Naive B cell (primary cell): ENCODE results near the gene RREB1. TPM values are rescaled to one million over a fixed set of nuclear protein-coding genes. Genes with fewer than 3 reads are reported as not detected.

Experiments
- ATAC-seq, 2 donors: fragments of 150-1000 bp; cut with Tn5 transposase; 2 replicates each; pipeline ENCODE4 v1.10.0; 2021; ENCODE audit warnings: low read depth in 2 of 2, mild to moderate bottlenecking in 2 of 2, moderate library complexity in 2 of 2
- DNase-seq: peaks from one replicate; pipeline ENCODE4 v3.0.0; 2022
- H3K27ac Mint-ChIP-seq, 6 donors: one replicate each; pipeline ENCODE4 v1.8.0; 2020 to 2022; ENCODE audit warnings: mild to moderate bottlenecking in 6 of 6, mixed read lengths in 6 of 6, moderate library complexity in 5 of 6, inconsistent platforms in 2 of 6
- H3K27me3 Mint-ChIP-seq, 3 donors: one replicate each; pipeline ENCODE4 v1.8.0; 2021 to 2022; ENCODE audit warnings: mixed read lengths in 3 of 3, mild to moderate bottlenecking in 1 of 3
- H3K36me3 Mint-ChIP-seq, 2 donors: one replicate each; pipeline ENCODE4 v1.8.0; 2020 to 2022; ENCODE audit warnings: mixed read lengths in 2 of 2, inconsistent platforms in 1 of 2, mild to moderate bottlenecking in 1 of 2
- H3K4me1 Mint-ChIP-seq, 3 donors: one replicate each; pipeline ENCODE4 v1.8.0; 2020 to 2022; ENCODE audit warnings: mixed read lengths in 3 of 3, inconsistent platforms in 1 of 3, mild to moderate bottlenecking in 1 of 3, moderate library complexity in 1 of 3
- H3K4me3 Mint-ChIP-seq, 8 donors: one replicate each; pipeline ENCODE4 v1.8.0; 2020 to 2022; ENCODE audit warnings: mild to moderate bottlenecking in 8 of 8, mixed read lengths in 8 of 8, moderate library complexity in 8 of 8, inconsistent platforms in 2 of 8
- H3K9me3 Mint-ChIP-seq, 7 donors: one replicate each; pipeline ENCODE4 v1.8.0; 2020 to 2022; ENCODE audit warnings: mixed read lengths in 7 of 7, mild to moderate bottlenecking in 5 of 7, inconsistent platforms in 2 of 7, moderate library complexity in 1 of 7
- polyA plus RNA-seq, 6 donors: library from polyadenylated mRNA; unstranded; fragments of 300-500 nt; fragmentation: Illumina TruSeq; gene quantifications; one replicate each; pipeline ENCODE4 v1.2.3, GENCODE V29; 2021; ENCODE audit warnings: low read depth in 6 of 6

RREB1 gene
- polyA plus RNA-seq, 6 donors from 2014 or later: 1.5 to 9.9 (median 5.2) TPM

- peaks cover 51 to 86% (median 65%) of the 10 kb centered on the region in 3 donors for H3K4me1 Mint-ChIP-seq
- DNase-seq (no peak), ATAC-seq (no peak)
- H3K36me3 Mint-ChIP-seq: peaks cover 0 to 9% of the 10 kb centered on the region in 2 donors
- H3K4me3 Mint-ChIP-seq: no peak overlapping the region
- no peaks in the 10 kb centered on the region for H3K27me3 Mint-ChIP-seq
- no peaks in the 10 kb centered on the region for H3K9me3 Mint-ChIP-seq
- H3K27ac Mint-ChIP-seq: peak overlapping the region in 3 of 6 donors; percentile 17 to 32 (median 25)
Measured at GRCh38 chr6:7124114-7124513, 16.4 kb downstream of the RREB1 start.

DNA sequence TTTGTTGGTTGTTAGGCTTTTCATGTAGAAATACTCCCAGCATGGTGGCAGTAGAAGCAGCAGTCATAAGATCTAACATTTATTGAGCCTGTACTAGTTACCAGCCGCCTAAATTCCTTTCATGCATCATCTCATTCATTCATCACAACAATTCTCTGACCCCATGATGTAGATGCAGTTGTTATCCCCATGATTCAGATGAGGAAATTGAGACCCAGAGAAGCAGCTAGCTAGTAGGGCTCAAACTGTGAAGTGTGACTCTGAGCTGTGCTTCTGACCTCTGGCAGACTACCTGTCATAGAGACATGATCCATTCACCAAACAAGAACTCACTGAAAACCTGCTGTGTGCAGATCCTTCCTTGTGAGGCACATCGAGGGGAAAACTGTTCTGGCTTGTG lies 16.9 kb downstream of the RREB1 start:
- H3K4me1 Mint-ChIP-seq: peaks cover 50 to 86% (median 65%) of the 10 kb centered on the region in 3 donors
- ATAC-seq: no peak
- H3K36me3 Mint-ChIP-seq: peaks cover 0 to 9% of the 10 kb centered on the region in 2 donors
- H3K4me3 Mint-ChIP-seq: no peak overlapping the region
- DNase-seq: no peak
- no peaks in the 10 kb centered on the region for H3K9me3 Mint-ChIP-seq
- H3K27me3 Mint-ChIP-seq: no peaks in the 10 kb centered on the region
- H3K27ac Mint-ChIP-seq: peak overlapping the region; percentile 9 to 78 (median 40)

DNA sequence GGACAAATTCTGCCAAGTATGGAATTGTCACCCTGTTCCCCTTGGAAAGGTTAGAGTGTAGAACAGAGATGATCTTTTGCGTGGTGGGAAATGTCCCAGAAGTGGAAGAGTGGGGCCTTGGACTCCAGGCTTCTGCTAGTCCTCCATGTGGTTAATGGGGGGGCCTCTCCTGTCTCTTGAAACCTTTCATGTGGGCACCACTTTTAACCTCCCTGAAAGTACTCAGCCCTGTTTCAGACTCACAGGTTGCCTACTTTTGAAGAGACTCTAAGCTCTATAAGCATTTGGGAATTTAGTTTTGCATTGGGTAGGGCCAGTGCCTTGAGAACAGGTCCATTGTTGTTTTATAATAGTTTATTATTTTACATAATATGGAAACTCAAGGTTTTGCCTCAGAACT lies 17.5 kb downstream of the RREB1 start:
- ATAC-seq: no peak
- no peaks in the 10 kb centered on the region for H3K9me3 Mint-ChIP-seq
- no peaks in the 10 kb centered on the region for H3K27me3 Mint-ChIP-seq
- peak overlapping the region in 5 of 6 donors; percentile 38 to 89 (median 65) for H3K27ac Mint-ChIP-seq
- peaks cover 55 to 87% (median 65%) of the 10 kb centered on the region in 3 donors for H3K4me1 Mint-ChIP-seq
- peaks cover 0 to 9% of the 10 kb centered on the region in 2 donors for H3K36me3 Mint-ChIP-seq
- DNase-seq: no peak
- H3K4me3 Mint-ChIP-seq: peak overlapping the region in 1 of 8 donors; percentile 65

DNA sequence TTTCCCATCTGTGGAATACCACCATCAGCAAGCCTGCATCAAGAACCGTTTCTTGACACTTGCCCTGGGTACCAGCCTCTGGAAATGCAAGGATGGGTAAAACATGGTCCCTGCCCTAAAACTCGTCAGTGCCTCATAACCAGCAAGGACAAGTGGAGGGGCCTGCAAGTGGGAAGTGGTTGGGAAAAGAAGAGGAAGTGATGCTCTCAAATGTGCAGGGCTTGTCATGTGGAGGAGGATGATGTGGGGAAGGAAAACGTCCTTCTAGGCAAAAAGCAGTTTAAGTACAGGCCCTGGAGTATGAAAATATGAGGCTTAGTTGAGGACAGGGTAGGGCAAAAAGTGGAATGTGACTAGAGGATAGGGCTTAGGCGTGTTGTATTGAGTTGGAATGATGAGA lies 19.0 kb downstream of the RREB1 start:
- H3K27me3 Mint-ChIP-seq: no peaks in the 10 kb centered on the region
- ATAC-seq (no peak), DNase-seq (no peak)
- no peaks in the 10 kb centered on the region for H3K9me3 Mint-ChIP-seq
- H3K27ac Mint-ChIP-seq: peak overlapping the region in 1 of 6 donors; percentile 26
- peaks cover 58 to 86% (median 77%) of the 10 kb centered on the region in 3 donors for H3K4me1 Mint-ChIP-seq
- H3K36me3 Mint-ChIP-seq: peaks cover 0 to 9% of the 10 kb centered on the region in 2 donors
- H3K4me3 Mint-ChIP-seq: peak overlapping the region in 1 of 8 donors; percentile 83

GRCh38 chr6:7127680-7128079 lies 19.9 kb downstream of the RREB1 start:
- peaks cover 57 to 86% (median 74%) of the 10 kb centered on the region in 3 donors for H3K4me1 Mint-ChIP-seq
- no peaks in the 10 kb centered on the region for H3K9me3 Mint-ChIP-seq
- H3K36me3 Mint-ChIP-seq: peaks cover 0 to 9% of the 10 kb centered on the region in 2 donors
- peak overlapping the region in 1 of 8 donors; percentile 61 for H3K4me3 Mint-ChIP-seq
- DNase-seq (no peak), ATAC-seq (no peak)
- H3K27ac Mint-ChIP-seq: peak overlapping the region in 4 of 6 donors; percentile 0 to 86 (median 72)
- H3K27me3 Mint-ChIP-seq: no peaks in the 10 kb centered on the region

- peak overlapping the region in 2 of 6 donors; percentile 82 to 85 for H3K27ac Mint-ChIP-seq
- H3K4me3 Mint-ChIP-seq: peak overlapping the region in 3 of 8 donors; percentile 46 to 65 (median 51)
- H3K4me1 Mint-ChIP-seq: peaks cover 57 to 84% (median 68%) of the 10 kb centered on the region in 3 donors
- DNase-seq: no peak
- no peak for ATAC-seq
- no peaks in the 10 kb centered on the region for H3K27me3 Mint-ChIP-seq
- H3K9me3 Mint-ChIP-seq: no peaks in the 10 kb centered on the region
- H3K36me3 Mint-ChIP-seq: peaks cover 0 to 5% of the 10 kb centered on the region in 2 donors
Measured at GRCh38 chr6:7129360-7129759, 21.6 kb downstream of the RREB1 start.

DNA sequence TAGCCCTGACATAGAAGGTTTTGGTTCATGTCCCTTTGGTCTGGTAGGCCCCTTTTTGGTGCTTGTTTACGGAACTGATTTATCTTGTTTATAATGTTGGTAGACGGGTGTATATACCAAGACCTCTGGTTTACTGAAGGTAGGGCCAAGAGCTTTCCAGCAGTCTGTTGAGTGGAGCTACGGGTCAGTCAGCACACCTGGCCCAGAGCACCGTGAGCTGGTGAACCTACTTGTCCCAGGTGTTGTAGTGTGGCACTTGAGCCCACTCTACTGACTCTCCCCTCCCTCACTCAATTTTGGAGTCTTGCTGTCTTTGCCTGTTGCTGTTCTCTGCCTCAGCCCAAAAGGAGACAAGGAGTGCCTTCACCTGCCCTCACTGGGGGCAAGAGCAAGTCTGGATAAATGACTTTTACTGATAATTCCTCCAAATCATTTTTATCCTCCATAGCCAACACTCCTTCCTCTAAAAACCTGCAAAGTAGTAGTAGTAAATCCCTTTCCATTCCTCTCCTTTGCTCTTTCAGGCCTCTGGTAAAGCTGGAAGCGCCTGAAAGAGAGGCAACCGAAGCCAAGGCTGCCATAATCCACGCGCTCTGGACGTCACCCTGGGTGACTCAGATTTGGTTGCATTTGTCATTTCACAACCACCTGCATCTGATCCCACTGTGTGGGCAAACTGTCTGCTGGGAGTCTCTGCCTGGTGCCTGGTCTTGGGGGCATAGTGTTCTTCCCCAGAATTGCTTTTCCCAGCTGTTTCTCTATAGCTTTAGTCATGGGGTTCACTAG lies 22.2 kb downstream of the RREB1 start:
- H3K4me3 Mint-ChIP-seq: peak overlapping the region in 3 of 8 donors; percentile 3 to 71 (median 51)
- peaks cover 52 to 77% (median 62%) of the 10 kb centered on the region in 3 donors for H3K4me1 Mint-ChIP-seq
- DNase-seq (no peak), ATAC-seq (no peak)
- H3K27ac Mint-ChIP-seq: peak overlapping the region; percentile 10 to 97 (median 83)
- peaks cover 0 to 4% of the 10 kb centered on the region in 2 donors for H3K36me3 Mint-ChIP-seq
- no peaks in the 10 kb centered on the region for H3K27me3 Mint-ChIP-seq
- no peaks in the 10 kb centered on the region for H3K9me3 Mint-ChIP-seq

DNA sequence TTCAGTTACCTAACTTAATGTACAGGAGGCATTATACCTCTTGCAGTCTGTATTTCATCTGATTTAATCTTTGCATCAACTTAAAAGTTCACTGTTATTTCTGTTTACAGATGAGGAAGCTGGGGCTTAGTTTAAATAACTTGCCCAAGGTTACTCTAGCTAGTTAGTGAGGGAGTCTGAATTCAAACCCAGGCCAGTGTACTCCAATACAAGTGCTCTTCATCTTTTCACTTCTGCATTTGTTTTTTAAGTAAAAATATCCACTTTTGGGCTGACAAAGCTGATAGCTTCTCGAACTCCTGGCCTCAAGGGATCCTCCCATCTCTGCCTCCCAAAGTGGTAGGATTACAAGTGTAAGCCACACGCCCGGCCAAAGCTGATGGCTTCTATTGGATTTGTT lies 23.6 kb downstream of the RREB1 start:
- Mint-ChIP-seq H3K4me3 (no peak overlapping the region), H3K36me3 (no peaks in the 10 kb centered on the region), H3K27me3 (no peaks in the 10 kb centered on the region), H3K4me1 (peaks cover 48 to 77% (median 59%) of the 10 kb centered on the region in 3 donors), H3K9me3 (no peaks in the 10 kb centered on the region), H3K27ac (peak overlapping the region in 3 of 6 donors; percentile 56 to 88 (median 81))
- DNase-seq (no peak), ATAC-seq (no peak)

DNA sequence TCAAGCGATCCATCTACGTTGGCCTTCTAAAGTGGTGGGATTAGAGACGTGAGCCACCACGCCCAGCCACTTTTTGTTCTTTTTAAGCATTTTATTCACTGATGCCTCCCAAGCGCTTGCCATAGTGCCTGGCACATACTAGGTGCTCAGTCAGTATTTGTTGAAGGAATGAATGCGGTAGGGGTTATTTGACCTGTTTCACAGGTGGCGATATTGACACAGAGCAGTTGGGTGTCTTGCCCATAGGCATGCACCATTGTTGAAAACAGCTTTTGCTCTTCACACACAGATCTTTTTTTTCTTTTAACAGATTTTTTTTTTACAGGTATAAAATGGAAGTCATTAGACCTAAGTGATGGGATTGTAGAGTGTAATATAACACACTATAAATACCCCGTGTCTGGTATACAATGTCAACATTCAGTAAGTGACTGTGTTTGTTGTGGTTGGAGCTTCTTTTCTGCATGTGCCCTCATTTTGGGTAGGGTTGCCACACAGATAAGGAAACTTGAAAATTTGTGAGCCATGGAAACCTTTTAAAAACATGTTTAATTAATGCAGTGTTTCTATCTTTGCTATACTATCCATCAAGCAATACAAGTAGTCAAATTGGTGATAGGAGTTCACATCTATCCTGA lies 24.8 kb downstream of the RREB1 start:
- Mint-ChIP-seq H3K27ac (peak overlapping the region in 2 of 6 donors; percentile 20 to 65), H3K36me3 (no peaks in the 10 kb centered on the region), H3K9me3 (no peaks in the 10 kb centered on the region), H3K4me1 (peaks cover 47 to 77% (median 58%) of the 10 kb centered on the region in 3 donors), H3K27me3 (no peaks in the 10 kb centered on the region), H3K4me3 (no peak overlapping the region)
- no peak for ATAC-seq
- DNase-seq: no peak

- Mint-ChIP-seq H3K4me1 (peaks cover 34 to 73% (median 49%) of the 10 kb centered on the region in 3 donors), H3K9me3 (no peaks in the 10 kb centered on the region), H3K36me3 (no peaks in the 10 kb centered on the region), H3K4me3 (no peak overlapping the region), H3K27ac (peak overlapping the region; percentile 33 to 98 (median 82)), H3K27me3 (no peaks in the 10 kb centered on the region)
- ATAC-seq (no peak), DNase-seq (no peak)
Measured at GRCh38 chr6:7134999-7135745, 27.4 kb downstream of the RREB1 start.

GRCh38 chr6:7135755-7136154 lies 28.0 kb downstream of the RREB1 start:
- peak overlapping the region in 5 of 6 donors; percentile 62 to 98 (median 84) for H3K27ac Mint-ChIP-seq
- no peak for DNase-seq
- ATAC-seq: no peak
- H3K36me3 Mint-ChIP-seq: no peaks in the 10 kb centered on the region
- peaks cover 30 to 70% (median 44%) of the 10 kb centered on the region in 3 donors for H3K4me1 Mint-ChIP-seq
- H3K4me3 Mint-ChIP-seq: peak overlapping the region in 2 of 8 donors; percentile 4 to 12
- no peaks in the 10 kb centered on the region for H3K9me3 Mint-ChIP-seq
- H3K27me3 Mint-ChIP-seq: no peaks in the 10 kb centered on the region

GRCh38 chr6:7136859-7137334 lies 29.1 kb downstream of the RREB1 start:
- no peaks in the 10 kb centered on the region for H3K9me3 Mint-ChIP-seq
- peaks cover 34 to 67% (median 41%) of the 10 kb centered on the region in 3 donors for H3K4me1 Mint-ChIP-seq
- DNase-seq (peak; percentile 80), ATAC-seq (peak; percentile 54 to 62)
- H3K27ac Mint-ChIP-seq: peak overlapping the region; percentile 90 to 99 (median 97)
- H3K27me3 Mint-ChIP-seq: no peaks in the 10 kb centered on the region
- H3K4me3 Mint-ChIP-seq: peak overlapping the region; percentile 73 to 93 (median 88)
- no peaks in the 10 kb centered on the region for H3K36me3 Mint-ChIP-seq
